IPS-18a (cell line): ENCODE results near the gene FAM237A.

ENCODE experiments used
- H3K27ac ChIP-seq: one replicate; pipeline ENCODE4 v1.5.1; 2013; ENCODE audit warnings: low read length
- H3K27me3 ChIP-seq: one replicate; pipeline ENCODE4 v1.6.1; 2013; ENCODE audit warnings: mild to moderate bottlenecking, low read length; ENCODE audit not compliant: control insufficient read depth, insufficient read depth
- H3K36me3 ChIP-seq: one replicate; pipeline ENCODE4 v1.6.1; 2013; ENCODE audit warnings: low read depth, low read length; ENCODE audit not compliant: control insufficient read depth
- H3K4me1 ChIP-seq: one replicate; pipeline ENCODE4 v1.6.1; 2013; ENCODE audit warnings: low read depth, low read length; ENCODE audit not compliant: control insufficient read depth
- H3K4me3 ChIP-seq: one replicate; pipeline ENCODE4 v1.5.1; 2013; ENCODE audit warnings: low read length
- H3K9ac ChIP-seq: one replicate; pipeline ENCODE4 v1.6.1; 2013; ENCODE audit warnings: mild to moderate bottlenecking, low read length, moderate library complexity
- H3K9me3 ChIP-seq: one replicate; pipeline ENCODE4 v1.6.1; 2013; ENCODE audit warnings: low read depth, low read length; ENCODE audit not compliant: control insufficient read depth

FAM237A gene

GRCh38 chr2:206692971-206693370 is 50.7 kb downstream of the FAM237A start:
- no peak overlapping the region for H3K27ac ChIP-seq
- H3K4me3 ChIP-seq = no peak overlapping the region
- no peaks in the 10 kb centered on the region for H3K36me3 ChIP-seq
- no peak overlapping the region for H3K9ac ChIP-seq
- no peaks in the 10 kb centered on the region for H3K4me1 ChIP-seq
- H3K9me3 ChIP-seq = no peaks in the 10 kb centered on the region
- H3K27me3 ChIP-seq = no peaks in the 10 kb centered on the region

- Histone ChIP-seq H3K4me1 (no peaks in the 10 kb centered on the region), H3K36me3 (no peaks in the 10 kb centered on the region), H3K4me3 (no peak overlapping the region), H3K27me3 (no peaks in the 10 kb centered on the region), H3K9me3 (no peaks in the 10 kb centered on the region), H3K9ac (no peak overlapping the region), H3K27ac (no peak overlapping the region)
Observed at GRCh38 chr2:206693399-206694137, 51.3 kb downstream of the FAM237A start.

GRCh38 chr2:206696910-206697309 is 54.6 kb downstream of the FAM237A start:
- H3K4me1 ChIP-seq = no peaks in the 10 kb centered on the region
- no peaks in the 10 kb centered on the region for H3K9me3 ChIP-seq
- no peak overlapping the region for H3K4me3 ChIP-seq
- no peaks in the 10 kb centered on the region for H3K36me3 ChIP-seq
- H3K27ac ChIP-seq = no peak overlapping the region
- H3K27me3 ChIP-seq = no peaks in the 10 kb centered on the region
- H3K9ac ChIP-seq = no peak overlapping the region

- Histone ChIP-seq H3K27me3 (no peaks in the 10 kb centered on the region), H3K4me1 (no peaks in the 10 kb centered on the region), H3K9ac (no peak overlapping the region), H3K4me3 (no peak overlapping the region), H3K9me3 (no peaks in the 10 kb centered on the region), H3K27ac (no peak overlapping the region), H3K36me3 (no peaks in the 10 kb centered on the region)
Observed at GRCh38 chr2:206698811-206699210, 56.5 kb downstream of the FAM237A start.
